ENCODE measurements around the gene ADGRL1. TPM values are rescaled to one million over a fixed set of nuclear protein-coding genes. Genes with fewer than 3 reads are reported as not detected.

ADGRL1 gene
- total and polyA plus RNA-seq, 10 of the 15 experiments (the other 5 are each of a cell fraction or from before 2014, with no cell fraction given), result 0.05 to 4.8 (median 0.71) TPM

GRCh38 chr19:14102102-14102696, 103.8 kb downstream of the ADGRL1 start (continued):
- no peak for TF ChIP-seq ZNF592 (IDR thresholded peaks at IDR 0.05)
- no peak for TF ChIP-seq BCL11A (IDR thresholded peaks at IDR 0.05; ENCODE audit: low read depth, low read length)

GRCh38 chr19:14101003-14101545, 104.9 kb downstream of the ADGRL1 start:
- Histone ChIP-seq H3K4me1 (ENCODE audit: control insufficient read depth, insufficient read depth, low read length) (no peaks in the 10 kb centered on the region), H3K36me3 (ENCODE audit: control insufficient read depth in 2 of 2, insufficient read depth in 2 of 2, low read length in 1 of 2) (peaks cover 6 to 17% of the 10 kb centered on the region in 2 experiments), H3K4me2 (ENCODE audit: control insufficient read depth, insufficient read depth) (no peak overlapping the region), H3K27me3 (replicated peaks in 1 of 2; ENCODE audit: control insufficient read depth in 2 of 2, insufficient read depth in 2 of 2, low read length in 1 of 2) (no peaks in the 10 kb centered on the region), H4K20me1 (ENCODE audit: control insufficient read depth, insufficient read depth) (no peaks in the 10 kb centered on the region), H3K9ac (ENCODE audit: control insufficient read depth, insufficient read depth, low read length) (no peak overlapping the region), H3K27ac (ENCODE audit: control insufficient read depth, insufficient read depth) (no peak overlapping the region), H3K9me3 (replicated peaks; ENCODE audit: control insufficient read depth, insufficient read depth, low read length) (no peaks in the 10 kb centered on the region), H3K79me2 (ENCODE audit: control insufficient read depth, insufficient read depth, low read length) (no peaks in the 10 kb centered on the region), H2AFZ (ENCODE audit: control insufficient read depth, low read depth, low read length) (no peak overlapping the region), H3K4me3 (no peak overlapping the region)
- FAIRE-seq (no peak), ATAC-seq (no peak), DNase-seq (ENCODE audit: low read depth, low spot score) (no peak)
- intact Hi-C loops (cut with micrococcal nuclease; ENCODE audit: unreplicated experiment), result no loop called here
- ChIA-PET CTCF (interaction anchor here (1.5 kb wide), 1 partner anchor 35 kb away, joined by 4 read pairs; the partner anchor contains the start of gene ASF1B), RAD21 (ENCODE audit: unreplicated experiment) (no interaction called here), POLR2A (no interaction called here), SMC1A (ENCODE audit: uncharacterized antibody, unreplicated experiment) (no interaction called here)
- in situ Hi-C loops (cut with MboI), result no loop called here
- no TSS peak for BruUV-seq (replicated peaks)
- WGBS (ENCODE audit: insufficient coverage, insufficient replicate concordance, low lambda C conversion rate, missing lambda C conversion rate), result 91% methylated on average over 6 of the region's 6 CpGs
- TF ChIP-seq TARDBP (IDR thresholded peaks at IDR 0.05; ENCODE audit: borderline replicate concordance), result no peak
- no peak for TF ChIP-seq ETV6 (conservative IDR thresholded peaks at IDR 0.05 in 1 of 2, IDR thresholded peaks at IDR 0.05 in 1 of 2; ENCODE audit: borderline replicate concordance in 1 of 2, low read depth in 1 of 2)
- TF ChIP-seq NR2F1 (conservative IDR thresholded peaks at IDR 0.05), result no peak
- no peak for TF ChIP-seq NR2C1 (IDR thresholded peaks at IDR 0.05)
- no peak for TF ChIP-seq NBN (IDR thresholded peaks at IDR 0.05)
- TF ChIP-seq POU2F2 (IDR thresholded peaks at IDR 0.05; ENCODE audit: borderline replicate concordance, low read depth, low read length), result no peak
- no peak for TF ChIP-seq NFIC (IDR thresholded peaks at IDR 0.05; ENCODE audit: low read depth, low read length)
- TF ChIP-seq RBBP5 (conservative IDR thresholded peaks at IDR 0.05), result no peak
- TF ChIP-seq PRDM15 (CRISPR knock-in tag; IDR thresholded peaks at IDR 0.05), result no peak
- TF ChIP-seq SIN3A (IDR thresholded peaks at IDR 0.05; ENCODE audit: low read depth, low read length), result no peak
- no peak for TF ChIP-seq ATF7 (IDR thresholded peaks at IDR 0.05; ENCODE audit: low read depth)
- no peak for TF ChIP-seq MXI1 (IDR thresholded peaks at IDR 0.05; ENCODE audit: low read depth, low read length)
- no peak for TF ChIP-seq NFYB (IDR thresholded peaks at IDR 0.05; ENCODE audit: insufficient read depth, low read depth, low read length)

Data from GM12878 (cell line).